CD4-positive, alpha-beta memory T cell (primary cell): ENCODE measurements around the gene TRAPPC3. TPM values are rescaled to one million over a fixed set of nuclear protein-coding genes. Genes with fewer than 3 reads are reported as not detected.

ENCODE experiments used
- CTCF ChIA-PET: fragments of 350-600 bp; sonication (Branson Sonifier 250); formaldehyde crosslinking; loops from one replicate; lab custom pipeline; 2021; ENCODE audit warnings: inconsistent platforms; ENCODE audit not compliant: partially characterized antibody; lab: Charles Lee
- POLR2A ChIA-PET: fragments of 350-600 bp; sonication (Branson Sonifier 250); formaldehyde crosslinking; loops from one replicate; lab custom pipeline; 2021; ENCODE audit not compliant: partially characterized antibody; lab: Charles Lee
- DNase-seq, 5 donors: peaks; one replicate each; pipeline versions ENCODE4 v3.0.0 to v3.0.0-alpha.2; 2020 to 2022; ENCODE audit warnings: mixed read lengths in 1 of 5
- H3K27ac ChIP-seq: one replicate; pipeline ENCODE4 v1.7.0; 2013; ENCODE audit warnings: low read depth, low read length
- H3K27me3 ChIP-seq: 2 replicates; pipeline ENCODE4 v1.7.0; 2013; ENCODE audit warnings: mild to moderate bottlenecking, low read length, moderate library complexity; ENCODE audit not compliant: insufficient read depth
- H3K36me3 ChIP-seq: 2 replicates; pipeline ENCODE4 v1.7.0; 2013; ENCODE audit warnings: mild to moderate bottlenecking, low read length, moderate library complexity; ENCODE audit not compliant: insufficient read depth
- H3K4me1 ChIP-seq: 2 replicates; pipeline ENCODE4 v1.7.0; 2013; ENCODE audit warnings: mild to moderate bottlenecking, low read length, moderate library complexity; ENCODE audit not compliant: insufficient read depth
- H3K4me3 ChIP-seq, 2 donors: one replicate each; pipeline ENCODE4 v1.7.0; 2013; ENCODE audit warnings: low read length in 2 of 2, mild to moderate bottlenecking in 1 of 2
- H3K9me3 ChIP-seq, 2 donors: one replicate each; pipeline ENCODE4 v1.7.0; 2013; ENCODE audit warnings: low read length in 2 of 2, control low read depth in 1 of 2; ENCODE audit not compliant: control insufficient read depth in 1 of 2
- H3K27ac Mint-ChIP-seq, 7 donors: one replicate each; pipeline ENCODE4 v1.8.0; 2020 to 2021; ENCODE audit warnings: mixed read lengths in 7 of 7, mild to moderate bottlenecking in 6 of 7, inconsistent platforms in 3 of 7, moderate library complexity in 3 of 7
- H3K27me3 Mint-ChIP-seq, 2 donors: one replicate each; pipeline ENCODE4 v1.8.0; 2020 to 2021; ENCODE audit warnings: mixed read lengths in 2 of 2
- H3K36me3 Mint-ChIP-seq, 2 donors: one replicate each; pipeline ENCODE4 v1.8.0; 2020 to 2021; ENCODE audit warnings: mixed read lengths in 2 of 2, inconsistent platforms in 1 of 2, mild to moderate bottlenecking in 1 of 2
- H3K4me1 Mint-ChIP-seq, 4 donors: one replicate each; pipeline ENCODE4 v1.8.0; 2020 to 2021; ENCODE audit warnings: mixed read lengths in 4 of 4, mild to moderate bottlenecking in 1 of 4
- H3K4me3 Mint-ChIP-seq, 8 donors: one replicate each; pipeline ENCODE4 v1.8.0; 2020 to 2021; ENCODE audit warnings: mixed read lengths in 8 of 8, mild to moderate bottlenecking in 7 of 8, moderate library complexity in 6 of 8, inconsistent platforms in 3 of 8
- H3K9me3 Mint-ChIP-seq, 8 donors: one replicate each; pipeline ENCODE4 v1.8.0; 2020 to 2021; ENCODE audit warnings: mixed read lengths in 8 of 8, mild to moderate bottlenecking in 5 of 8, inconsistent platforms in 3 of 8, moderate library complexity in 1 of 8
- intact Hi-C: fragments of 100-400 bp; cut with micrococcal nuclease; formaldehyde crosslinking; loops from one replicate; pipeline ENCODE4 v1.15.1; 2023
- polyA plus RNA-seq, 2 donors: library from polyadenylated mRNA; unstranded; fragments of 300-500 nt; fragmentation: Illumina TruSeq; gene quantifications; one replicate each; pipeline ENCODE4 v1.2.3, GENCODE V29; 2021
- total RNA-seq, 2 experiments: library from RNA; stranded (reverse); gene quantifications; one replicate each; pipeline ENCODE4 v1.2.3, GENCODE V29; 2021

TRAPPC3 gene
- total and polyA plus RNA-seq, 4 experiments from 2014 or later: 51.8 to 190 (median 81.8) TPM

DNA sequence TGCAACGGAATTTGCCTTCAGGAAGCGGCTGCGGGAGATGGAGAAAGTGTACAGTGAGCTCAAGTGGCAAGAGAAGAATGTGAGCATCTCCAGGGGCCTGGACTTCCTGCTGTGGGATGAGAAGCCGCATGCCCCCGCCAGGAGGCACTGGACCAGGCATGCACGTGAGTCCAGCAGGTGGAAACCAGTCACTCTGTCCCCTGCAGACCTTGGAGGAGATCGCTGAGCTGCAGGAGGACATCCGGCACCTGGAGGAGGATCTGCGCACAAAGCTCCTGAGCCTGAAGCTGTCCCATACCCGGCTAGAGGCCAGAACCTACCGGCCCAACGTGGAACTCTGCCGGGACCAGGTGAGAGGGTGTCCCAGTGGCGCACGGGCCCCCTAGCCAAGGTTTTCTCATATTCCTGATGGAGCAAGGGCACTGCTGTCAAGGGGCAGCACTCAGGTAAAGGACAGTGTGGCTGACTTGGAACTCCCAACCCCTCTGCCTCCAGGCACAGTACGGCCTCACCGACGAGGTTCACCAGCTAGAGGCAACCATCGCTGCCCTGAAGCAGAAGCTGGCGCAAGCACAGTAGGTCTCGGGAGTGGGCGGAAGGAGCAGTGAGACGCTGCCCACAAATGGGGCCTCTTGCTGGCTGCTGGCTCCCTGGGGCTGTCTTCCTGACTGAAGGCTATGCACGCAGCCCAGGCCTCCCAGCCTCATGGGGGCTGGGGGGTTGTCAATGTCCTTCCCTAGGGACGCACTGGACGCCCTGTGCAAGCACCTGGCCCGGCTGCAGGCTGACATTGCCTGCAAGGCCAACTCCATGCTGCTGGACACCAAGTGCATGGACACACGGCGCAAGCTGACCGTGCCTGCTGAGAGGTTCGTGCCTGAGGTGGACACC, 61.8 kb downstream of the TRAPPC3 start:
- no peak for DNase-seq
- H3K9me3 ChIP-seq: no peaks in the 10 kb centered on the region
- Mint-ChIP-seq H3K36me3 (peaks cover 3 to 13% of the 10 kb centered on the region in 2 donors), H3K4me1 (peaks cover 10 to 29% (median 15%) of the 10 kb centered on the region in 4 donors), H3K27ac (peak overlapping the region in 3 of 7 donors; percentile 24 to 88 (median 42)), H3K9me3 (no peaks in the 10 kb centered on the region), H3K27me3 (peaks cover 6 to 14% of the 10 kb centered on the region in 2 donors), H3K4me3 (peak overlapping the region in 7 of 8 donors; percentile 51 to 98 (median 90))
- H3K36me3 ChIP-seq: peaks cover 13% of the 10 kb centered on the region
- ChIA-PET POLR2A (interaction anchor here (1.1 kb wide), 1 partner anchor 157 kb away, joined by 10 read pairs; the partner anchor contains the start of gene AGO3), CTCF (interaction anchor here (1.1 kb wide), 1 partner anchor 100 kb away, joined by 3 read pairs; no protein-coding TSS in a partner anchor)
- no peaks in the 10 kb centered on the region for H3K27me3 ChIP-seq
- H3K27ac ChIP-seq: no peak overlapping the region
- no peak overlapping the region for H3K4me3 ChIP-seq
- intact Hi-C loops: loop anchor here (1.0 to 5.0 kb wide), 6 partner anchors 62 to 377 kb away; partner anchors contain the start of genes AGO3, MRPS15, STK40 and THRAP3
- H3K4me1 ChIP-seq: peaks cover 18% of the 10 kb centered on the region

Other genes with a start within 250 kb of the TRAPPC3 start
- gene AGO3, start 218.4 kb downstream of the TRAPPC3 start, total RNA-seq: 10 to 100 TPM; 45.6 to 47.3 TPM
- 10 to 100 TPM; 11.2 to 13.4 TPM for gene AGO3, start 218.4 kb downstream of the TRAPPC3 start, polyA plus RNA-seq
- gene TEKT2, start 65.4 kb downstream of the TRAPPC3 start, total RNA-seq: not detected
- not detected for gene TEKT2, start 65.4 kb downstream of the TRAPPC3 start, polyA plus RNA-seq
- gene ADPRS, start 60.6 kb downstream of the TRAPPC3 start, total RNA-seq: 10 to 100 TPM; 26.7 to 28.6 TPM
- gene ADPRS, start 60.6 kb downstream of the TRAPPC3 start, polyA plus RNA-seq: 10 to 100 TPM; 25.7 to 31.5 TPM
- under 1 TPM; 0.25 to 0.26 TPM for gene COL8A2, start 24.3 kb downstream of the TRAPPC3 start, total RNA-seq
- gene COL8A2, start 24.3 kb downstream of the TRAPPC3 start, polyA plus RNA-seq: not detected
- 100 to 1,000 TPM; 221 to 222 TPM for gene MAP7D1, start 6.7 kb upstream of the TRAPPC3 start, total RNA-seq
- 10 to 100 TPM in 1 of 2 donors, 1 to 10 TPM in 1; 4.1 to 68.3 TPM for gene MAP7D1, start 6.7 kb upstream of the TRAPPC3 start, polyA plus RNA-seq
- gene THRAP3, start 75.0 kb upstream of the TRAPPC3 start, total RNA-seq: 100 to 1,000 TPM; 127 to 130 TPM
- gene THRAP3, start 75.0 kb upstream of the TRAPPC3 start, polyA plus RNA-seq: 10 to 100 TPM; 58.5 to 98.6 TPM
- 1 to 10 TPM; 3.2 to 3.3 TPM for gene SH3D21, start 156.9 kb upstream of the TRAPPC3 start, total RNA-seq
- gene SH3D21, start 156.9 kb upstream of the TRAPPC3 start, polyA plus RNA-seq: not detected
- gene EVA1B, start 174.2 kb upstream of the TRAPPC3 start, total RNA-seq: 1 to 10 TPM; 6.3 to 7.3 TPM
- 1 to 10 TPM; 5.2 to 8.1 TPM for gene EVA1B, start 174.2 kb upstream of the TRAPPC3 start, polyA plus RNA-seq
- 10 to 100 TPM; 52.2 to 57.4 TPM for gene STK40, start 236.4 kb upstream of the TRAPPC3 start, total RNA-seq
- 10 to 100 TPM; 26.6 to 49.7 TPM for gene STK40, start 236.4 kb upstream of the TRAPPC3 start, polyA plus RNA-seq
- 10 to 100 TPM; 51.0 to 53.0 TPM for gene LSM10, start 248.4 kb upstream of the TRAPPC3 start, total RNA-seq
- gene LSM10, start 248.4 kb upstream of the TRAPPC3 start, polyA plus RNA-seq: 100 to 1,000 TPM; 112 to 187 TPM